C4-2B (cell line): ENCODE data around the gene CEMIP.

Experiments used
- CTCF ChIP-seq: fragments of 450-650 bp; conservative IDR thresholded peaks from 2 replicates; pipeline ENCODE4 v1.5.1; 2017; ENCODE audit warnings: mild to moderate bottlenecking
- ZFX ChIP-seq: fragments of 450-650 bp; IDR thresholded peaks from 2 replicates; pipeline ENCODE4 v1.6.1; 2017

GRCh38 chr15:80978685-80979329 lies 199.6 kb downstream of the CEMIP start:
- TF ChIP-seq CTCF (no peak), ZFX (no peak)
